Measurements from ENCODE around the gene NUDT6. TPM values are rescaled to one million over a fixed set of nuclear protein-coding genes. Genes with fewer than 3 reads are reported as not detected.
"Not testable (repeated sequence)": the region's sequence is repeated elsewhere in the genome, so short reads cannot be mapped to it uniquely, and the experiment has no call there.

Gene NUDT6
- total RNA-seq, 1 donor from 2014 or later, result 4.0 TPM

- no peak for DNase-seq
- no peak for TF ChIP-seq CTCF (IDR thresholded peaks at IDR 0.05; ENCODE audit: partially characterized antibody, unreplicated experiment)
- H3K4me3 Mint-ChIP-seq (ENCODE audit: unreplicated experiment), result no peak overlapping the region
- no peaks in the 10 kb centered on the region for H3K4me1 Mint-ChIP-seq (ENCODE audit: low read depth, unreplicated experiment)
- H3K27me3 Mint-ChIP-seq (ENCODE audit: unreplicated experiment), result no peaks in the 10 kb centered on the region
- H3K27ac Mint-ChIP-seq (ENCODE audit: unreplicated experiment), result no peak overlapping the region
- no peaks in the 10 kb centered on the region for H3K36me3 Mint-ChIP-seq (ENCODE audit: unreplicated experiment)
- H3K9me3 Mint-ChIP-seq (ENCODE audit: unreplicated experiment), result peaks cover 2% of the 10 kb centered on the region
Measured at GRCh38 chr4:122845760-122846159, 76.6 kb downstream of the NUDT6 start.

GRCh38 chr4:122845066-122845465 is 77.3 kb downstream of the NUDT6 start:
- no peak overlapping the region for H3K4me3 Mint-ChIP-seq (ENCODE audit: unreplicated experiment)
- peaks cover 2% of the 10 kb centered on the region for H3K9me3 Mint-ChIP-seq (ENCODE audit: unreplicated experiment)
- H3K4me1 Mint-ChIP-seq (ENCODE audit: low read depth, unreplicated experiment), result no peaks in the 10 kb centered on the region
- H3K36me3 Mint-ChIP-seq (ENCODE audit: unreplicated experiment), result no peaks in the 10 kb centered on the region
- TF ChIP-seq CTCF (IDR thresholded peaks at IDR 0.05; ENCODE audit: partially characterized antibody, unreplicated experiment), result no peak
- DNase-seq, result no peak
- no peak overlapping the region for H3K27ac Mint-ChIP-seq (ENCODE audit: unreplicated experiment)
- no peaks in the 10 kb centered on the region for H3K27me3 Mint-ChIP-seq (ENCODE audit: unreplicated experiment)

- not testable (repeated sequence) for H3K9me3 Mint-ChIP-seq (ENCODE audit: unreplicated experiment); H3K27ac Mint-ChIP-seq (ENCODE audit: unreplicated experiment); H3K4me3 Mint-ChIP-seq (ENCODE audit: unreplicated experiment); H3K27me3 Mint-ChIP-seq (ENCODE audit: unreplicated experiment); DNase-seq; H3K4me1 Mint-ChIP-seq (ENCODE audit: low read depth, unreplicated experiment); H3K36me3 Mint-ChIP-seq (ENCODE audit: unreplicated experiment)
Measured at GRCh38 chr4:122844391-122844790, 78.0 kb downstream of the NUDT6 start.

- H3K4me1 Mint-ChIP-seq (ENCODE audit: low read depth, unreplicated experiment), result no peaks in the 10 kb centered on the region
- no peaks in the 10 kb centered on the region for H3K9me3 Mint-ChIP-seq (ENCODE audit: unreplicated experiment)
- no peak for TF ChIP-seq CTCF (IDR thresholded peaks at IDR 0.05; ENCODE audit: partially characterized antibody, unreplicated experiment)
- no peaks in the 10 kb centered on the region for H3K27me3 Mint-ChIP-seq (ENCODE audit: unreplicated experiment)
- no peak for DNase-seq
- H3K4me3 Mint-ChIP-seq (ENCODE audit: unreplicated experiment), result no peak overlapping the region
- no peak overlapping the region for H3K27ac Mint-ChIP-seq (ENCODE audit: unreplicated experiment)
- H3K36me3 Mint-ChIP-seq (ENCODE audit: unreplicated experiment), result no peaks in the 10 kb centered on the region
Measured at GRCh38 chr4:122842984-122843531, 79.3 kb downstream of the NUDT6 start.

Other genes starting within 250 kb of the NUDT6 start
- gene BBS12, start 189.9 kb downstream of the NUDT6 start, total RNA-seq (ENCODE audit: unreplicated experiment), result 2.8 TPM
- gene FGF2, start 95.8 kb downstream of the NUDT6 start, total RNA-seq (ENCODE audit: unreplicated experiment), result 2.9 TPM

All from glutamatergic neuron (in vitro differentiated cells).